Duodenal mucosa (tissue), 2 donors: ENCODE data around the gene RTCA.

Source experiments
- H3K27ac ChIP-seq: one replicate; pipeline ENCODE4 v1.7.0; 2013; ENCODE audit warnings: low read depth, low read length
- H3K27me3 ChIP-seq, 2 donors: one replicate each; pipeline ENCODE4 v1.7.0; 2013; ENCODE audit warnings: low read length in 2 of 2, control low read depth in 1 of 2; ENCODE audit not compliant: insufficient read depth in 2 of 2, control insufficient read depth in 1 of 2
- H3K36me3 ChIP-seq, 2 donors: one replicate each; pipeline ENCODE4 v1.7.0; 2013; ENCODE audit warnings: low read length in 2 of 2, control low read depth in 1 of 2; ENCODE audit not compliant: insufficient read depth in 2 of 2, control insufficient read depth in 1 of 2
- H3K4me1 ChIP-seq, 2 donors: one replicate each; pipeline ENCODE4 v1.7.0; 2013; ENCODE audit warnings: low read length in 2 of 2, control low read depth in 1 of 2; ENCODE audit not compliant: insufficient read depth in 2 of 2, control insufficient read depth in 1 of 2
- H3K4me3 ChIP-seq, 2 donors: one replicate each; pipeline ENCODE4 v1.7.0; 2013; ENCODE audit warnings: low read length in 2 of 2, low read depth in 1 of 2
- H3K9ac ChIP-seq, 2 donors: one replicate each; pipeline ENCODE4 v1.7.0; 2013; ENCODE audit warnings: low read length in 2 of 2, low read depth in 1 of 2
- H3K9me3 ChIP-seq, 2 donors: one replicate each; pipeline ENCODE4 v1.7.0; 2013; ENCODE audit warnings: low read length in 2 of 2, control low read depth in 1 of 2; ENCODE audit not compliant: control insufficient read depth in 1 of 2

The RTCA gene

DNA sequence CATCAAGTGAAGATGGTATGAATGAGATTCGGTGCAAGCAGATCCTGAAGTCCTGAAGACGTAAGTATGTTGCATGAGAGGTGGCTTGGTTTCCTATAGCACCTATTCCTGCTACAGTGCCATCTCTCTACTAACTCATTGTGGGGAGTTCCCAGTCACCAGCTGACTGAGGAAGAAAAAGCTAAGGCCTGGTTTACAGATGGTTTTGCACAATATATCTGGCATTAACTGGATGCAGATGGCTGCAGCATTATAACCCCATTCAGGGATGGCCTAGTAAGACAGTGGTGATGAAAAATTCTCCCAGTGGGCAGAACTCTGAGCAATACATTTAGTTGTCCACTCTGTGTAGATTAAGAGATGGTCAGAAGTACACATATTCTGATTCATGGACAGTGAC lies 36.7 kb downstream of the RTCA start:
- H3K9me3 ChIP-seq = no peaks in the 10 kb centered on the region
- H3K27ac ChIP-seq = no peak overlapping the region
- no peaks in the 10 kb centered on the region for H3K27me3 ChIP-seq
- H3K9ac ChIP-seq = no peak overlapping the region
- H3K36me3 ChIP-seq = no peaks in the 10 kb centered on the region
- no peaks in the 10 kb centered on the region for H3K4me1 ChIP-seq
- H3K4me3 ChIP-seq = no peak overlapping the region

DNA sequence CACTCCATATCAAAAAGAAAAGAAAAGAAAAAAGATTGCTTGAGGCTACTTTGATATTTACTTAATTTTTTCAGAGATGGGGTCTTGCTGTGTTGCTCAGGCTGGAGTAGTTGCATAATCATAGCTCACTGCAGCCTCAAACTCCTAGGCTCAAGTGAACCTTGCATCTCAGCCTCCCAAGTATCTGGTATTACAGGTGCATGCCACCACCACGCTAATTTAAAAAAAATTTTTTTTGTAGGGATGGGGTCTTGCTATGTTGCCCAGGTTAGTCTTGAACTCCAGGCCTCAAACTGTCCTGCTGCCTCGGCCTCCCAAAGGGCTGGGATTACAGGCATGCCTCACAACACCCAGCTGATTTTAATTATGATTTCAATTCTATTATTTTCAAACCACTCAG lies 38.2 kb downstream of the RTCA start:
- no peak overlapping the region for H3K9ac ChIP-seq
- no peaks in the 10 kb centered on the region for H3K4me1 ChIP-seq
- no peaks in the 10 kb centered on the region for H3K9me3 ChIP-seq
- no peak overlapping the region for H3K4me3 ChIP-seq
- H3K36me3 ChIP-seq = no peaks in the 10 kb centered on the region
- no peaks in the 10 kb centered on the region for H3K27me3 ChIP-seq
- H3K27ac ChIP-seq = no peak overlapping the region

DNA sequence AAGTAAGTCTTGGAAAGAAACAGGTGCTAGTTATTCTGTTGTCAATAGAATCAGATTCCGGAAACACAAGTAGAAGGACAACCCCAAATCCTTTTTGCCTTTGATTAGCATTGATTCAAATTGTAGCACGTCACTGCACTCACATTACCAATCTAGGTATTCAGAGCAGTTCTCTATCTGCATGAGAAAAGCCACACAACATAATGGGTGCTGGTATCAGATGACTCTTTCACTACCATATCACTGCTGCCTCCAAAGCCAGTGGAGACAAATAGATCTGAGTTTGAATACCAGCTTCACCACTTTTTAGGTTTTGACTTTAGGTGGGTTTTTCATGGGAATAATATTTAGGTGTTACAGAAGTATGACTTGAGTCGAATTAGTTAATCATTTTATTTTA lies 38.9 kb downstream of the RTCA start:
- Histone ChIP-seq H3K27ac (no peak overlapping the region), H3K9ac (no peak overlapping the region), H3K9me3 (no peaks in the 10 kb centered on the region), H3K4me1 (no peaks in the 10 kb centered on the region), H3K27me3 (no peaks in the 10 kb centered on the region), H3K4me3 (no peak overlapping the region), H3K36me3 (no peaks in the 10 kb centered on the region)

DNA sequence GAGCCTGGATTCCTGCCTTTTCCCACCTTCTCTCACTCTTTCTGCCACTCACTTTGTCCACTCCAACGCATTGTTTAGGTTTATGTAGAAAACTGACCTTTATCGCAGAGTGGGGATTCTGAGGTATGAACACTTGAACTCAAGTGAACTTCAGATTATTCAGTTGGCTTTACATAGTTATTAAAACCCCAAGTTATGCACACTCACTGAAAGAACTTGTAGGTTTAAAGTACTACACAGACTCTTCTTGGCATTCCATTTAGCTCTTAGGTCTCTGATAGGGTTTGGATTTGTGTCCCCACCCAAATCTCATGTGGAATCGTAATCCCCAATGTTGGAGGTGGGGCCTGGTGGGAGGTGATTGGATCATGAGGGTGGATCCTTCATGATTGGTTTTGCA lies 39.9 kb downstream of the RTCA start:
- Histone ChIP-seq H3K27ac (no peak overlapping the region), H3K9ac (no peak overlapping the region), H3K9me3 (no peaks in the 10 kb centered on the region), H3K4me3 (no peak overlapping the region), H3K4me1 (no peaks in the 10 kb centered on the region), H3K27me3 (no peaks in the 10 kb centered on the region), H3K36me3 (no peaks in the 10 kb centered on the region)

DNA sequence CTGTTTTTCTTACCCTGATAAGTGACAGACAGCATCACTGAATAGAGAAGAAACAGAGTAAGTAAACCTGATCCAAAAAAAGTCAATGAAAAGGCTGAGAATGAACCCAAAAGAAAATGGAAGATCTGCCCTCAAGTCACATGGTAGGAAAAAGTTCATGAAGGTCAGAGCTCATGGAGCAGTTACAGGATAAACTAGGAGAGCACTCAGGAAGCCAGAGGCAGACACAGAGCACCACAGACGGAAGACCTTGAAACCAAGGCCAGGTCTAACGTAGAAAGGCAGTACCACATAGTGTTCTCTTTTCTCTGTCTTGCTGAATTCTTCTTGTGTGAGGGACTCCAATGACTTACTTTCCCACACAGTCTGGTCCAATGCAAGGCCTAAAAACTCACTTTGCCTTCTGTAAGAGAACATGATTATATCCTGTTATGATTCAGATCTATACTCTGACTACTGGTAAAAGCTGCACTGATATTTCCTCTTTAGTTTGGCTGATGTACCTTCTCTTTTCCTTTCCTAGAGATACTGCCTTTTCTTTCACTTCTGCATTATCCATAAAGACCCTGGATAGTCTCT lies 40.8 kb downstream of the RTCA start:
- no peak overlapping the region for H3K9ac ChIP-seq
- no peak overlapping the region for H3K4me3 ChIP-seq
- no peaks in the 10 kb centered on the region for H3K36me3 ChIP-seq
- no peaks in the 10 kb centered on the region for H3K4me1 ChIP-seq
- no peaks in the 10 kb centered on the region for H3K27me3 ChIP-seq
- no peak overlapping the region for H3K27ac ChIP-seq
- no peaks in the 10 kb centered on the region for H3K9me3 ChIP-seq

DNA sequence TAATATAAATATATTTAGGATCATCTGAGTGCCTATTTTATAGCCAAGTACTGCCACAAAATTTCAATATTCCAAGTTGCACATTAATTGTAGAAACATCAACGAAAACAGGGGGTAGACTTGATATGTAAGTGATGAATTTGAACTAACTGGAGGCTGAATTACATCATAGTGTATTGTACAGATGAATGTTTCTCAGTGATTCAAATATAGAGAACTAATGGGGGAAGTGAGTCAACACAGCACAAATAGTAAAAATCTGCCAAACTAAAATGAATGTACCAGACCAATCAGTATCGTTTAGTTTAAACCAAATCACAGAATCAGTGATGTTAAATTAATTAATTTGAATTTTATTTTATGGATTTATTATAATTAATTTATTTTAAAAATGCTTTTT lies 42.8 kb downstream of the RTCA start:
- Histone ChIP-seq H3K4me1 (no peaks in the 10 kb centered on the region), H3K36me3 (no peaks in the 10 kb centered on the region), H3K4me3 (no peak overlapping the region), H3K9me3 (no peaks in the 10 kb centered on the region), H3K27ac (no peak overlapping the region), H3K27me3 (no peaks in the 10 kb centered on the region), H3K9ac (no peak overlapping the region)

DNA sequence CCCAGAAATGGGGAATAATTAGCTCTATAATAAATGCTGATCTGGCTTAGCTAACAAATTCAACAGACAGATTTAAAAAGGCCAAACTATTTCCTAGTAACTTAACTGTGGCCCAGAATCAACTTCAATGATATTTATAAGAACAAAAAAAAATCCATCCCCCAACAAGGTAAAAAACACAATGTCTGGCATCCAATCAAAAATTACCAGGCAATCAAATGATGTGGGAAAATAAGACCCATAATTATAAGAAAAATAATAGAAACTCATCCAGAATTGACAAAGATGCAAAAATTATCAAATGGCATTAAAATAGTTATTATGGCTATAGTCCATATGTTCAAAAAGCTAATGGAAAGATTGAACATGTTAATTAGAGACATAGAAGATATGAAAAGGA lies 43.8 kb downstream of the RTCA start:
- Histone ChIP-seq H3K36me3 (no peaks in the 10 kb centered on the region), H3K27me3 (no peaks in the 10 kb centered on the region), H3K4me3 (no peak overlapping the region), H3K4me1 (no peaks in the 10 kb centered on the region), H3K27ac (no peak overlapping the region), H3K9me3 (no peaks in the 10 kb centered on the region), H3K9ac (no peak overlapping the region)

DNA sequence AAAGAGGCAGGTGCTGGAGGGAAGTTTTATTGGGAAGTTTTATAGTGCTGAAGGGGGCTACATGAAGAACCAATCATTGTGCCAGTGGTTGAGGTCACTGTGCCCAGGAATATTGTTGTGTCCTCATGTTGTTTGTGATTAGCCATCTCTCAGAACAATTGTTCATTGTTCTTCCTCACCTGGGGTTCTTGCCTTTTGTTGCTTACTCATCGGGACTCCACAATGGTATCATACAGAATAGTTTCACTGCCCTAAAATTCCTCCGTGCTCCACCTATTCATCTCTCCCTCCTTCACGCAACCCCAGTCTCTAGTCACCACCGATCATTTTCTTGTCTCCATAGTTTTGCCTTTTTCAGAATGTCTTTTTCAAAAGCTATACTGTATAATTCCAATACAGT lies 47.4 kb downstream of the RTCA start:
- no peak overlapping the region for H3K9ac ChIP-seq
- no peaks in the 10 kb centered on the region for H3K27me3 ChIP-seq
- no peaks in the 10 kb centered on the region for H3K36me3 ChIP-seq
- H3K9me3 ChIP-seq = peaks cover 10 to 14% of the 10 kb centered on the region in 2 donors
- no peak overlapping the region for H3K4me3 ChIP-seq
- no peak overlapping the region for H3K27ac ChIP-seq
- H3K4me1 ChIP-seq = no peaks in the 10 kb centered on the region

DNA sequence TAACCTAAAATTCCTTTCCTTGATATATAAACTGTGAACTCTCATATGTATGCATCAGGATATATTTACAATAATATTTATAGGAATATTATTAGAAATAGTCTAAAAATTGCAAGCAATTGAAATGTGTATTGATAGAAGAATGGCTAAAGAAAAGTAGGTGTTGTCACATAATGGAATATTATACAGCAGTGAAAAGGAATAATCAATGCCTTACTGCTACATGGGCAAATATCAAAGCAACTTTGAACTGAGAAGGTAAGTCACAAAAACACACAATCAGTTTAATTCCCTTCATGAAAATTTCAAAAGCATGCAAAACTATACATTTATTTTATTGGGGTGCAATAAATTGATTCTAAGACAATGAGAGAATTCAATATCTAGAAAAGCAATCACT lies 50.6 kb downstream of the RTCA start:
- no peak overlapping the region for H3K4me3 ChIP-seq
- no peak overlapping the region for H3K9ac ChIP-seq
- no peak overlapping the region for H3K27ac ChIP-seq
- H3K27me3 ChIP-seq = no peaks in the 10 kb centered on the region
- H3K36me3 ChIP-seq = no peaks in the 10 kb centered on the region
- H3K4me1 ChIP-seq = peaks cover 10 to 15% of the 10 kb centered on the region in 2 donors
- peaks cover 12 to 18% of the 10 kb centered on the region in 2 donors for H3K9me3 ChIP-seq

DNA sequence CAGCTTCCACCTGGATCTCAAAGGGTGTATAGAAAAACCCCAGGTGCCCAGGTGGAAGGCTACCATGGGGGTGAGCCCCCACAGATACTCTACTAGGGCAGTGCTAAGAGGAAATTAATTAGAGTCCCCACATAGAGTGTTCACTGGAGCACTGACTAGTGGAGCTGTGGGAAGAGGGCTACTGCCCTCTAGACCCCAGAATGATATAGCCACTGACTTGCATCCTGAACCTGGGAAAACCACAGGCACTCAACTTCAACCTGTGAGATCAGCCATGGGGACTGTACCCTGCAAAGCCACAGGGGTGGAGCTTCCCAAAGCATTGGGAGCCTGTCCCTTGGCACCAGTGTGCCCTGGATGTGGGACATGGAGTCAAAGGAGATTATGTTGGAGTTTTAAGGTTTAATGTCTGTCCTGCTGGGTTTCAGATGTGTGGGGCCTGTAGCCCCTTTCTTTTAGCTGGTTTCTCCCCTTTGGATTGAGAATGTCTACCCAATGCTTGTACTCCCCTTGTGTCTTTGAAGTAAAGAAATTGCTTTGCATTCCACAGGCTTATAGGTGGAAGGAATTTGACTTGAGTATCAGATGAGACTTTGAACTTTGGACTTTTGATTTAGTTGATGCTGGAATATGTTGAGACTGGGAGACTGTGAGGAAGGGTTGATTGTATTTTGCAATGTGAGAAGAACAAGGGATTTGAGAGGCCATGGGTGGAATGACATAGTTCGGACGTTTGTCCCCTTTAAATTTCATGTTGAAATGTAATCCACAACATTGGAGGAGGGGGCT lies 54.5 kb downstream of the RTCA start:
- Histone ChIP-seq H3K9me3 (peaks cover 12 to 18% of the 10 kb centered on the region in 2 donors), H3K27ac (no peak overlapping the region), H3K36me3 (no peaks in the 10 kb centered on the region), H3K27me3 (no peaks in the 10 kb centered on the region), H3K4me3 (peak overlapping the region in 1 of 2 donors; percentile 28), H3K9ac (no peak overlapping the region), H3K4me1 (peaks cover 19 to 31% of the 10 kb centered on the region in 2 donors)
